Activated CD8-positive, alpha-beta T cell treated with anti-CD3 and anti-CD28 coated beads, Interleukin-2, amount 10 ng/mL, durations not matched to agents 7 days and 5 days (primary cell): ENCODE measurements around the gene PLVAP. TPM values are rescaled to one million over a fixed set of nuclear protein-coding genes. Genes with fewer than 3 reads are reported as not detected.

ENCODE experiments used
- ATAC-seq: fragments of 150-1000 bp; cut with Tn5 transposase; one replicate; pipeline ENCODE4 v1.10.0; 2021; ENCODE audit warnings: moderate library complexity
- CTCF ChIA-PET: fragments of 350-600 bp; sonication (Branson Sonifier 250); formaldehyde crosslinking; loops from one replicate; lab custom pipeline; 2021; ENCODE audit warnings: antibody characterized with exemption; lab: Charles Lee
- POLR2A ChIA-PET: fragments of 350-600 bp; sonication (Branson Sonifier 250); formaldehyde crosslinking; loops from one replicate; lab custom pipeline; 2021; ENCODE audit warnings: antibody characterized with exemption; lab: Charles Lee
- DNase-seq: peaks from one replicate; pipeline ENCODE4 v3.0.0-alpha.2; 2020
- H3K27ac Mint-ChIP-seq: one replicate; pipeline ENCODE4 v1.8.0; 2021; ENCODE audit warnings: mild to moderate bottlenecking, mixed read lengths
- H3K27me3 Mint-ChIP-seq: one replicate; pipeline ENCODE4 v1.8.0; 2021; ENCODE audit warnings: low read depth, mixed read lengths
- H3K36me3 Mint-ChIP-seq: one replicate; pipeline ENCODE4 v1.8.0; 2021; ENCODE audit warnings: low read depth, mixed read lengths
- H3K4me1 Mint-ChIP-seq: one replicate; pipeline ENCODE4 v1.8.0; 2021; ENCODE audit warnings: low read depth, mixed read lengths
- H3K4me3 Mint-ChIP-seq: one replicate; pipeline ENCODE4 v1.8.0; 2021; ENCODE audit warnings: mild to moderate bottlenecking, mixed read lengths
- H3K9me3 Mint-ChIP-seq: one replicate; pipeline ENCODE4 v1.8.0; 2022; ENCODE audit warnings: mixed read lengths; ENCODE audit not compliant: insufficient read depth
- total RNA-seq, 2 experiments: library from RNA; stranded (reverse); gene quantifications; one replicate each; pipeline ENCODE4 v1.2.3, GENCODE V29; 2021

The PLVAP gene
- total RNA-seq, 2 experiments from 2014 or later, result 0.11 TPM; not detected in 1

GRCh38 chr19:17338433-17339078 lies 38.6 kb downstream of the PLVAP start:
- POLR2A ChIA-PET, result interaction anchor here (0.6 kb wide), 1 partner anchor 30 kb away, joined by 3 read pairs; the partner anchor contains the start of gene DDA1
- CTCF ChIA-PET, result interaction anchor here (2.8 kb wide), 1 partner anchor 48 kb away, joined by 12 read pairs; no protein-coding TSS in a partner anchor
- H3K9me3 Mint-ChIP-seq, result no peaks in the 10 kb centered on the region
- H3K36me3 Mint-ChIP-seq, result peaks cover 8% of the 10 kb centered on the region
- H3K27ac Mint-ChIP-seq, result peak overlapping the region; percentile 9
- H3K4me3 Mint-ChIP-seq, result peak overlapping the region; percentile 97
- H3K4me1 Mint-ChIP-seq, result peaks cover 36% of the 10 kb centered on the region
- DNase-seq (no peak), ATAC-seq (no peak)
- H3K27me3 Mint-ChIP-seq, result no peaks in the 10 kb centered on the region

GRCh38 chr19:17337675-17338432 lies 39.3 kb downstream of the PLVAP start:
- H3K27me3 Mint-ChIP-seq, result no peaks in the 10 kb centered on the region
- H3K4me3 Mint-ChIP-seq, result peak overlapping the region; percentile 97
- CTCF ChIA-PET, result interaction anchor here (2.8 kb wide), 1 partner anchor 48 kb away, joined by 12 read pairs; no protein-coding TSS in a partner anchor
- ATAC-seq (peak; percentile 10), DNase-seq (peak; percentile 58)
- H3K4me1 Mint-ChIP-seq, result peaks cover 41% of the 10 kb centered on the region
- H3K9me3 Mint-ChIP-seq, result no peaks in the 10 kb centered on the region
- POLR2A ChIA-PET, result interaction anchor here (1.3 kb wide), 1 partner anchor 33 kb away, joined by 3 read pairs; no protein-coding TSS in a partner anchor
- H3K27ac Mint-ChIP-seq, result peak overlapping the region; percentile 88
- H3K36me3 Mint-ChIP-seq, result peaks cover 12% of the 10 kb centered on the region

GRCh38 chr19:17336872-17337674 lies 40.1 kb downstream of the PLVAP start, which contains the start of gene GTPBP3:
Gene GTPBP3 (plus strand): TSS chr19:17337553. CDS start chr19:17337612, 59 bp downstream.
- Mint-ChIP-seq H3K27ac (peak within 1 kb of the TSS; percentile 88), H3K4me3 (peak within 1 kb of the TSS; percentile 97), H3K36me3 (peaks cover 19% of the 10 kb centered on the region), H3K27me3 (no peaks in the 10 kb centered on the region), H3K9me3 (no peaks in the 10 kb centered on the region), H3K4me1 (peaks cover 45% of the 10 kb centered on the region)
- ATAC-seq (peak; percentile 91), DNase-seq (peak; percentile 99)
- ChIA-PET POLR2A (interaction anchor here (1.2 to 1.3 kb wide), 3 partner anchors 10 to 83 kb away, joined by 3 read pairs; partner anchors contain the start of gene MVB12A), CTCF (interaction anchor here (2.8 kb wide), 1 partner anchor 49 kb away, joined by 12 read pairs; no protein-coding TSS in a partner anchor)

- H3K27ac Mint-ChIP-seq, result no peak overlapping the region
- DNase-seq (no peak), ATAC-seq (no peak)
- H3K9me3 Mint-ChIP-seq, result no peaks in the 10 kb centered on the region
- H3K36me3 Mint-ChIP-seq, result peaks cover 21% of the 10 kb centered on the region
- ChIA-PET POLR2A (interaction anchor here (0.6 to 1.2 kb wide), 3 partner anchors 12 to 84 kb away, joined by 3 read pairs; partner anchors contain the start of genes DDA1 and MVB12A), CTCF (interaction anchor here (0.9 to 4.2 kb wide), 4 partner anchors 10 to 151 kb away, joined by 3 to 27 read pairs (median 4); partner anchors contain the start of gene DDA1)
- peak overlapping the region; percentile 48 for H3K4me3 Mint-ChIP-seq
- no peaks in the 10 kb centered on the region for H3K27me3 Mint-ChIP-seq
- peaks cover 45% of the 10 kb centered on the region for H3K4me1 Mint-ChIP-seq
These were observed 41.6 kb downstream of the PLVAP start for GRCh38 chr19:17335575-17335974.

- Mint-ChIP-seq H3K4me1 (peaks cover 45% of the 10 kb centered on the region), H3K36me3 (peaks cover 22% of the 10 kb centered on the region), H3K4me3 (peak within 1 kb of the TSS; percentile 84), H3K27me3 (peaks cover 3% of the 10 kb centered on the region), H3K9me3 (no peaks in the 10 kb centered on the region), H3K27ac (peak within 1 kb of the TSS; percentile 89)
- peak; percentile 62 for ATAC-seq
- CTCF ChIA-PET, result interaction anchor here (0.9 to 4.2 kb wide), 9 partner anchors 11 to 209 kb away, joined by 3 to 27 read pairs (median 3); partner anchors contain the start of gene DDA1
- DNase-seq, result peak; percentile 97
- POLR2A ChIA-PET, result interaction anchor here (0.8 to 1.5 kb wide), 4 partner anchors 22 to 109 kb away, joined by 3 to 5 read pairs (median 4); partner anchors contain the start of genes DDA1, MRPL34 and OCEL1
These were observed 42.4 kb downstream of the PLVAP start, which contains the start of gene ANO8 for GRCh38 chr19:17334414-17335409. Gene ANO8 (minus strand): TSS chr19:17334855. CDS start chr19:17334670, 185 bp downstream.

GRCh38 chr19:17333611-17334413 lies 43.3 kb downstream of the PLVAP start:
- Mint-ChIP-seq H3K4me1 (peaks cover 44% of the 10 kb centered on the region), H3K4me3 (peak overlapping the region; percentile 84), H3K27me3 (peaks cover 4% of the 10 kb centered on the region), H3K27ac (peak overlapping the region; percentile 89), H3K9me3 (no peaks in the 10 kb centered on the region), H3K36me3 (peaks cover 21% of the 10 kb centered on the region)
- POLR2A ChIA-PET, result interaction anchor here (0.7 to 1.5 kb wide), 5 partner anchors 21 to 108 kb away, joined by 3 to 5 read pairs (median 4); partner anchors contain the start of genes DDA1, MRPL34 and OCEL1
- CTCF ChIA-PET, result interaction anchor here (0.8 to 4.2 kb wide), 8 partner anchors 10 to 208 kb away, joined by 3 to 27 read pairs (median 4); partner anchors contain the start of gene DDA1
- DNase-seq (peak; percentile 88), ATAC-seq (peak; percentile 23)

GRCh38 chr19:17332677-17333581 lies 44.2 kb downstream of the PLVAP start:
- peak; percentile 63 for DNase-seq
- Mint-ChIP-seq H3K27me3 (peaks cover 4% of the 10 kb centered on the region), H3K9me3 (no peaks in the 10 kb centered on the region), H3K4me3 (peak overlapping the region; percentile 38), H3K4me1 (peaks cover 35% of the 10 kb centered on the region), H3K36me3 (peaks cover 16% of the 10 kb centered on the region), H3K27ac (peak overlapping the region; percentile 61)
- POLR2A ChIA-PET, result interaction anchor here (0.7 to 1.5 kb wide), 5 partner anchors 20 to 107 kb away, joined by 3 to 5 read pairs (median 3); partner anchors contain the start of genes DDA1, MRPL34 and OCEL1
- no peak for ATAC-seq
- CTCF ChIA-PET, result interaction anchor here (0.8 to 4.2 kb wide), 9 partner anchors 11 to 72 kb away, joined by 3 to 27 read pairs (median 4); partner anchors contain the start of gene DDA1

- ATAC-seq (no peak), DNase-seq (no peak)
- POLR2A ChIA-PET, result interaction anchor here (0.6 to 0.7 kb wide), 2 partner anchors 16 to 20 kb away, joined by 3 read pairs; no protein-coding TSS in a partner anchor
- peaks cover 34% of the 10 kb centered on the region for H3K4me1 Mint-ChIP-seq
- CTCF ChIA-PET, result interaction anchor here (1.1 to 4.2 kb wide), 5 partner anchors 12 to 59 kb away, joined by 3 to 27 read pairs (median 5); partner anchors contain the start of gene DDA1
- peaks cover 16% of the 10 kb centered on the region for H3K36me3 Mint-ChIP-seq
- H3K27ac Mint-ChIP-seq, result no peak overlapping the region
- no peaks in the 10 kb centered on the region for H3K9me3 Mint-ChIP-seq
- peaks cover 4% of the 10 kb centered on the region for H3K27me3 Mint-ChIP-seq
- no peak overlapping the region for H3K4me3 Mint-ChIP-seq
These were observed 44.8 kb downstream of the PLVAP start for GRCh38 chr19:17332360-17332676.
